NCI-H2107 (cell line): Measurements from ENCODE around the gene SLC2A9.
"Not testable (repeated sequence)": the region's sequence is repeated elsewhere in the genome, so short reads cannot be mapped to it uniquely, and the experiment has no call there.

Experiments
- DNase-seq: peaks from one replicate; lab custom pipeline; 2025; lab: John Stamatoyannopoulos, UW

SLC2A9 gene

GRCh38 chr4:9996319-9997110, 24.8 kb downstream of the SLC2A9 start:
- no peak for DNase-seq

DNA sequence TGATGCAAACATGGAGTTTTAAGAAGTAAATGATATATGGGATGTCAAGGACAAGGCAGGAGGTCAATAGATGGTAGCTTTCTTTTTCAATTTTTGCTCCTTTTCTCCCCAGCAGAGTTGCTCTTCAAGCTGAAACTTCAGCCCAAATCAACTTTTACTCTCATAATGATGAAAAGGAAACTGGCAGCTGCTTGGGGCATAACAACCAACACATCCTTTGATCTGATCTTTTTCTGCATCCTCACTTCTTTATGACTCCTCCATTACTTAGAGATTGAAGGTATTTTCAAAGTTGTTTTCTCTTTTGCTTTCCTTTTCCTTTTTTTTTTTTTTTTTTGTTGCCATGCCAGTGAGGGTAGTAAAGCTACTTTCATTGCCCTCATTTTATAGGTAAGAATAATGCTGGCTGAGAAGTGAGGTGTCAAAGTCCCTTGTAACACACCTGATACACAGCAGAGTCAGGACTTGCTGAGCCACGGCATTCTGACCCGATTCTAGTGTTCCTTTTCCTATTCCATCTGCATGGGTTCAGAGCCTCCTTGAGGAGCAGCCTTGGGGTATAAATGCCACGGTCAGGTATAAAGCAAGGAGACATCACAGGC, 26.9 kb downstream of the SLC2A9 start:
- no peak for DNase-seq

DNA sequence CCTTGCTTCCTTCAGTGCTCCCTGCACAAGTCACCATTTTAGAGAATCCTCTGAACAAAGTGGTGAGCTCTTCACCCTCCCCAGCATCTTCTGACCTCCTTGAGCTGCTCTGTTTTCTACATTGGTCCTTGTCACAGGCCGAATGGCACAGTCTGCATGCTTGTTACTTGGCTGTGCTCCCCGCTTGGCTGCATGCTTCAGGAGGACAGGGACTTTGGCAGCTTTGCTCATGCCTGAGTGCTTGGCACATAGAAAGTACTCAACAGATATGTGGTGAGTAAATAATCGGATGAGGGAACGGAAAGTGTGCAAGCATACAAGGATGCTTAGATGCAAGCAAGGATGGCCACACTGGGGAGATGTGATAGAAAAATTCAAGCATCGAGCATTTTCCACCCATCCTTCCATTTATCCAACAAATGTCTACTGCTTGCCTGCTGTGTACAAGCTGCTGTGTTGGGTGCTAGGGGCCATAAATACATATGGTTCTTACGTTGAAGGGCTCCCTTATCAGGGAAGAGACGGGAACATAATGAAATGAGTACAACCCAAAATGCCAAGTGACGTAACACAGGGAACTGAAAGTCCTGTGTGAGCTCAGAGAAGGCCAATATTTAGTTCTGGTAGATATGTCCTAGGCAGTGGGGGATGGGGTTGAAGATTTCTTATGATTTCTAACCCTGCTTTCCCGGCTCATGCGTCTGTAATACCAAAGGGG, 31.2 kb downstream of the SLC2A9 start:
- DNase-seq: no peak

GRCh38 chr4:9988933-9989332, 32.4 kb downstream of the SLC2A9 start:
- DNase-seq: no peak

GRCh38 chr4:9988363-9988749, 32.9 kb downstream of the SLC2A9 start:
- DNase-seq: no peak

GRCh38 chr4:9987749-9988362, 33.4 kb downstream of the SLC2A9 start:
- no peak for DNase-seq

- DNase-seq: no peak
Observed at GRCh38 chr4:9984621-9985020, 36.7 kb downstream of the SLC2A9 start.

DNA sequence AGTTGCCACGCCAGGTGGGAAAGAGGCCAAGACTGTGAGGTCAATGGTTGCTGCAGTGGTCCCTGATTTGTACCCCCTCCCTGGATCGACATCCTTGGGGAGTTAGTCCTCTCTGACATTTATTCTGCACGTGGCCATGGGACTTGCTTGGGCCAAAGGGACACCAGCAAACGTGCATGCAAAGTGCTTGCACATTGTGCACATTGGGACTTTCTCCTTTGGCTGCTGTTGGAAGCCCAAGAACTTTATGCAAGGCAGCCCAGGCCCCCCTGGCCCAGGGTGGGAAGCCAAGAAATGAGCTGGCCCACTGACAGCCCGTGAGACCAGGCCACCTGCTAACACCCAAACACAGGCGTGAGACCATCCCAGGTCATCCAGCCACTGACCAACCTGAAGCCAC, 38.1 kb downstream of the SLC2A9 start:
- DNase-seq: no peak

DNA sequence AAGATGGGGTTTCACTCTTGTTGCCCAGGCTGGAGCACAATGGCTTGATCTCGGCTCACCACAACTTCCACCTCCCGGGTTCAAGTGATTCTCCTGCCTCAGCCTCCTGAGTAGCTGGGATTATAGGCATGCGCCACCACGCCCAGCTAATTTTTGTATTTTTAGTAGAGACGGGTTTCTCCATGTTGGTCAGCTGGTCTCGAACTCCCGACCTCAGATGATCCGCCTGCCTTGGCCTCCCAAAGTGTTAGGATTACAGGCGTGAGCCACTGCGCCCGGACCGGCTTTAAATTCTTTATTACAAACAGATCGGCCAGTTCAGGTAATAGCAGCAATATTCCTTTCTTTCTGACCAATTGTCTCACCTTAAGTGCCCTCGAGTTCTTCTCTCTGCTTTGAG, 39.4 kb downstream of the SLC2A9 start:
- not testable (repeated sequence) for DNase-seq

- no peak for DNase-seq
Observed at GRCh38 chr4:9980898-9981297, 40.4 kb downstream of the SLC2A9 start.

GRCh38 chr4:9979101-9979701, 42.1 kb downstream of the SLC2A9 start:
- peak; percentile 2 for DNase-seq

DNA sequence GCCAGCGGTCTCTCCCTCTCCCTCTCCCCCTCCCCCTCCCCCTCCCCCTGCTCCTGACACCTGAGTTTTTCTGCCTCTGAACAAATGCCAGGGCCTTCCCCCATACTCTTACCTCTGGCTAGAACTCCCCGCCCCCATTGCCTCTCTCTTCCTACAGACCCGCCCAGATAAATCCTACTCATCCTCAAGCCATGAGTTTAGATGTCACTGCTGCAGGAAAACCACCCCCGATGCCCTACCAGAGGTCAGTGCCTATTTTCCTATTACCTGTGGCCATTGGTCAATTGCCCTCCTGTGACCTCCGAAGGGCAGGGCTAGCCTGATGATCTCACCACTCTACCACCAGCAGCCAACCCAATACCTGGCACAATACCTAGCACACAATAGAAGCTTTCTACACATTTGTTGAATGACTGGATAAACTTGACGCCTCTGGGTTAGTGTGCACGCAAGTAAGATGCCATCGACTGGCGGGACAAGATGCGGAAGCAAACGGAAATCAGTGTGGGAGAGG, 43.7 kb downstream of the SLC2A9 start:
- no peak for DNase-seq

GRCh38 chr4:9976781-9977180, 44.5 kb downstream of the SLC2A9 start:
- no peak for DNase-seq

DNA sequence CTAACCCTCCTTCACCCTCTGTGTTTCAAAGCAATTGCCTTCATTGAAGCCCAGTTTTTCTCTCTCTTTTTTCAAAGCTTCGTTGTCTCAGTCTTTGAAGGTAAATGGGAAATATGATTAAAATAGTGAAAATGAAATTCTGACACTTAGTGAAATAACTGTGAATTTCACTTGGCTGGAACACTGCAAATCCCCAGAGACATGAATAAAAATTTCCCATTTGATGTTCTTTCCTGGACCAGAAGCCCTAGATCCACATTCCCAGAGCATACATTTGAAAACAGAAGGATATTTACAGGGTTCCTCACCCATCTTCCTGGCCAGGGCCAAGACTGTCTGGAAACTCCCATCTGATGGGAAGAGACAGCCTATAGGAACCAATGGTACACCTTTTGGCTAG, 45.0 kb downstream of the SLC2A9 start:
- no peak for DNase-seq

DNA sequence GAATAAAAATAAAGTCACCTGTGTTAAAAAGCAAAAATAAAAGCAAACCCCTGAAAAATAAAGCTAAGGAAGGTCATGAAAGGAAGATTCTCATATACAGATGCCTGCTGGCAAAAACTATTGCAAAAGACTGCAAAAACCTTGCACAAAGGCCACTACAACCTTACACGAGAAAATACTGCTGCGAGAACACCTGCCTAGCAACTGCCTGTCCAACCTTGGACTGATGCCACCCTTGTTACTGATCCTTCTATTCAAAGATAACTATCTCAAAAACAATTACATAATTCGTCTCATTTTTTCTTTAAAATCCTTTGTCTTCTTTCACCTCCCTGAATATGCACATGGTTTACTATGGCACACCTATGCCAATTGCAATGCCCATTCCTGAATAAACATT, 49.6 kb downstream of the SLC2A9 start:
- no peak for DNase-seq

DNA sequence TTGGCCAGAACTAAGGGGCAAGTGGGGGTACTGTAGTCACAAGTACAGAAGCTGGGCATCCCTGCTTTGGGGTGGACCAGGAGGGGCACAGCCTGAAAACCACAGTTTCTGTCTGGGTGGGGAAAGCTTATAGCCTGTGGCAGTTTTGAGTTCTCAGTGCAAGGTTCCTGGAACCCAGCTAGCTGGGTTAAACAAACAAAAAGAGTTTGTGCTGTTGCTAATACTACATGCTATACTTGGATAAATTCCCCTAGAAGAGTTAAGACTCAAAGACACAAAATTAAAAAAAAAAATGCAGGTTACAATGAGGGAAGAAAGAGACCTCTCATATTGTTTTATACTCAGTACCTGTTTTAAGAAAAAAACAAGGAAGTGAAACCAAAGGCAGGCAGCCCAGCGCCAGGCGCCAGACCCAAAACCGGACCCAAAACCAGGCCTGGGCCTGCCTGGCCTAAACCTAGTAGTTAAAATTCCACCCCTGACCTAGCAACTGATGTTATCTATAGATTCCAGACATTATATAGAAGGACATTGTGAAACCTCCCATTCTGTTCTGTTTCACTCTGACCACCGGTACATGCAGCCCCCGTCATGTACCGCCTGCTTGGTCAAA, 50.8 kb downstream of the SLC2A9 start:
- no peak for DNase-seq

- no peak for DNase-seq
Observed at GRCh38 chr4:9969526-9970398, 51.5 kb downstream of the SLC2A9 start.

- DNase-seq: no peak
Observed at GRCh38 chr4:9968472-9968871, 52.8 kb downstream of the SLC2A9 start.

- DNase-seq: no peak
Observed at GRCh38 chr4:9964879-9965278, 56.4 kb downstream of the SLC2A9 start.

DNA sequence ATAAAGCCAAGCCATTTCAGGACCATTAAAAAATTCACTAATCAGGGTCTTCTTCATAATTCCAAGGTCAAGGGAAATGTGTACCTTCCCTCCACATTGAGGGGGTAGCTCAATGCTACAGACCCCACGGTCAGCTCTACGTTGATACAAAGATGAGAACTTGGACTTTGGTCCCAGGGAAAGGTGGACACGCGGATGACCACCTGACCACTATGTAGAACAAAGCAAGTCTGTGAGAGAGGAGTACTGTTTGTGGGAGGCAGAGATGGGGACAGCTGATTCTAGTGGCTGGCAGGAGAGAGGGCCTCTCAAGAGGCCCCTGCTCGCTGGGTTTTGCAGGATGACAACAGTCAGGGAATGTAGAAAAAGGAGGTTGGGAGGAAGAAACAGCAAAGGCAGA, 58.0 kb downstream of the SLC2A9 start:
- DNase-seq: no peak
